Measurements from ENCODE around the gene SOHLH2. TPM values are rescaled to one million over a fixed set of nuclear protein-coding genes. Genes with fewer than 3 reads are reported as not detected.

SOHLH2 gene
- polyA plus RNA-seq, 1 experiment = 0.35 TPM

- POLR2A ChIA-PET = no interaction called here
- H3K27ac ChIP-seq (ENCODE audit: low read depth, low read length) = no peak overlapping the region
- no peaks in the 10 kb centered on the region for H3K9me3 ChIP-seq (ENCODE audit: control insufficient read depth, insufficient read depth, low read length)
- CTCF ChIA-PET = no interaction called here
- no peaks in the 10 kb centered on the region for H3K27me3 ChIP-seq (ENCODE audit: control insufficient read depth, insufficient read depth, low read length)
- TF ChIP-seq CTCF (IDR thresholded peaks at IDR 0.05; ENCODE audit: low read depth, low read length) = no peak
- H3K4me3 ChIP-seq (ENCODE audit: low read depth, low read length) = no peak overlapping the region
- no peak for DNase-seq (ENCODE audit: low read depth, low spot score)
Measured at GRCh38 chr13:36244073-36244472, 29.7 kb upstream of the SOHLH2 start.

DNA sequence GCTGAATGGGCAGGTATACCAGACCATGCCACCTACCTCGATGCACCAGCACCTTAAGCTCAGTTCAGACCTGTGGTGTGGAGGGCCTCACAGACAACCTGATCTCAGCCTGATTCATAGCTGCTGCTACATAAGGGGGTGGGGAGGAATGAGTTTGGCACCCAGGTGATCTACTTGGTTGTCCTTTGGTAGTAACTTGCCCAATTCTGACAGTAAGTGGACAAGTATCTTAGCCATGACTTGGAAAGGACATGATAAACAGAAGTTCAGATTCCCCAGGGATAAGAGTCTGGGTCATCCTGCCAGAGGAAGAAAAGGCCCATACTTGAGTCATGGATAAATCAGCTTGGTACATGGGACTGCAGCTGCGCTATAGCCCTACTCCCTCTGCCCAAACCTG, 28.4 kb upstream of the SOHLH2 start:
- no peak for DNase-seq (ENCODE audit: low read depth, low spot score)
- POLR2A ChIA-PET = no interaction called here

GRCh38 chr13:36231236-36231635, 16.9 kb upstream of the SOHLH2 start:
- ChIA-PET POLR2A (no interaction called here), CTCF (no interaction called here)
- no peak overlapping the region for H3K4me3 ChIP-seq (ENCODE audit: low read depth, low read length)
- no peak for DNase-seq (ENCODE audit: low read depth, low spot score)
- H3K27ac ChIP-seq (ENCODE audit: low read depth, low read length) = no peak overlapping the region
- no peaks in the 10 kb centered on the region for H3K9me3 ChIP-seq (ENCODE audit: control insufficient read depth, insufficient read depth, low read length)
- TF ChIP-seq CTCF (IDR thresholded peaks at IDR 0.05; ENCODE audit: low read depth, low read length) = no peak
- H3K27me3 ChIP-seq (ENCODE audit: control insufficient read depth, insufficient read depth, low read length) = no peaks in the 10 kb centered on the region

More for the DNA sequence above, 28.4 kb upstream of the SOHLH2 start:
- Histone ChIP-seq H3K4me3 (ENCODE audit: low read depth, low read length) (no peak overlapping the region), H3K27me3 (ENCODE audit: control insufficient read depth, insufficient read depth, low read length) (no peaks in the 10 kb centered on the region), H3K27ac (ENCODE audit: low read depth, low read length) (no peak overlapping the region), H3K9me3 (ENCODE audit: control insufficient read depth, insufficient read depth, low read length) (no peaks in the 10 kb centered on the region)
- no peak for TF ChIP-seq CTCF (IDR thresholded peaks at IDR 0.05; ENCODE audit: low read depth, low read length)
- CTCF ChIA-PET = no interaction called here

- no peaks in the 10 kb centered on the region for H3K9me3 ChIP-seq (ENCODE audit: control insufficient read depth, insufficient read depth, low read length)
- CTCF ChIA-PET = no interaction called here
- H3K27ac ChIP-seq (ENCODE audit: low read depth, low read length) = no peak overlapping the region
- no peaks in the 10 kb centered on the region for H3K27me3 ChIP-seq (ENCODE audit: control insufficient read depth, insufficient read depth, low read length)
- no peak for TF ChIP-seq CTCF (IDR thresholded peaks at IDR 0.05; ENCODE audit: low read depth, low read length)
- no peak for DNase-seq (ENCODE audit: low read depth, low spot score)
- H3K4me3 ChIP-seq (ENCODE audit: low read depth, low read length) = no peak overlapping the region
- POLR2A ChIA-PET = no interaction called here
Measured at GRCh38 chr13:36224730-36225129, 10.4 kb upstream of the SOHLH2 start.

DNA sequence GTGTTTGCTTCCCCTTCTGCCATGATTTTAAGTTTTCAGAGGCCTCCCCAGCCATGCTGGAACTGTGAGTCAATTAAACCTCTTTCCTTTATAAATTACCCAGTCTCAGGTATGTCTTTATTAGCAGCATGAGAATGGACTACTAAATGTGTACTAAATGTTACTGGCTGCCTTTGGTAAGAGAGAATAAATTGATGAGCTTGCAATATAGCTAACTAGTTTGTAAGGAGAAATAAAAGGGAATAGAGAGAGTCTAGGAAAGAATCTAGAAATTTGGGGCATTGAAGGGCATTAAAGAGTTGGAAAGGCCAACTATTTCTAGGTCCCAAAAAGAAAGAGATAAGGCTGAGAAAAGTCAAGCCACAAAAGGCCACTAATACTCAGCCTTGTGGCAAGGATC, 5.5 kb upstream of the SOHLH2 start:
- no peak for DNase-seq (ENCODE audit: low read depth, low spot score)
- no peak overlapping the region for H3K4me3 ChIP-seq (ENCODE audit: low read depth, low read length)
- no peaks in the 10 kb centered on the region for H3K27me3 ChIP-seq (ENCODE audit: control insufficient read depth, insufficient read depth, low read length)
- peaks cover 2% of the 10 kb centered on the region; the same call in 1 of the 2 replicates for H3K9me3 ChIP-seq (ENCODE audit: control insufficient read depth, insufficient read depth, low read length)
- TF ChIP-seq CTCF (IDR thresholded peaks at IDR 0.05; ENCODE audit: low read depth, low read length) = no peak
- CTCF ChIA-PET = no interaction called here
- no peak overlapping the region for H3K27ac ChIP-seq (ENCODE audit: low read depth, low read length)
- POLR2A ChIA-PET = no interaction called here
